ENCODE measurements around the gene PITHD1.
A peak's percentile ranks its signal among the peaks of the same experiment; 100 is the strongest.
"Not testable (repeated sequence)": the region's sequence is repeated elsewhere in the genome, so short reads cannot be mapped to it uniquely, and the experiment has no call there.

PITHD1 gene

GRCh38 chr1:23796466-23797271 is 18.5 kb downstream of the PITHD1 start:
- DNase-seq (ENCODE audit: insufficient read length, low spot score), result no peak
- FAIRE-seq, result no peak
- TF ChIP-seq POLR2A (IDR thresholded peaks at IDR 0.05; ENCODE audit: low read depth, low read length), result no peak
- TF ChIP-seq POU2F2 (IDR thresholded peaks at IDR 0.05; ENCODE audit: low read depth, low read length), result no peak
- no peak; the same call in 1 of the 2 replicates for TF ChIP-seq POLR2AphosphoS5 (IDR thresholded peaks at IDR 0.05; ENCODE audit: low read depth, low read length)
- TF ChIP-seq PAX5 (IDR thresholded peaks at IDR 0.05; ENCODE audit: insufficient read depth, low read length, severe bottlenecking), result no peak
- TF ChIP-seq TAF1 (IDR thresholded peaks at IDR 0.05; ENCODE audit: low read depth, low read length), result no peak
- TF ChIP-seq SPI1 (IDR thresholded peaks at IDR 0.05; ENCODE audit: low read depth, low read length), result no peak

- FAIRE-seq (no peak), DNase-seq (ENCODE audit: insufficient read length, low spot score) (no peak)
- no peak for TF ChIP-seq POU2F2 (IDR thresholded peaks at IDR 0.05; ENCODE audit: low read depth, low read length)
- no peak for TF ChIP-seq TAF1 (IDR thresholded peaks at IDR 0.05; ENCODE audit: low read depth, low read length)
- no peak for TF ChIP-seq SPI1 (IDR thresholded peaks at IDR 0.05; ENCODE audit: low read depth, low read length)
- TF ChIP-seq PAX5 (IDR thresholded peaks at IDR 0.05; ENCODE audit: insufficient read depth, low read length, severe bottlenecking), result no peak
- TF ChIP-seq POLR2AphosphoS5 (IDR thresholded peaks at IDR 0.05; ENCODE audit: low read depth, low read length), result no peak; the same call in 1 of the 2 replicates
- TF ChIP-seq POLR2A (IDR thresholded peaks at IDR 0.05; ENCODE audit: low read depth, low read length), result no peak
These were observed 19.5 kb downstream of the PITHD1 start for GRCh38 chr1:23797478-23798448.

- DNase-seq (ENCODE audit: insufficient read length, low spot score), result no peak
- no peak for FAIRE-seq
These were observed 20.5 kb downstream of the PITHD1 start for GRCh38 chr1:23798662-23799142.

GRCh38 chr1:23799255-23799569 is 21.0 kb downstream of the PITHD1 start:
- TF ChIP-seq SPI1 (IDR thresholded peaks at IDR 0.05; ENCODE audit: low read depth, low read length) (no peak), TAF1 (IDR thresholded peaks at IDR 0.05; ENCODE audit: low read depth, low read length) (no peak), POU2F2 (IDR thresholded peaks at IDR 0.05; ENCODE audit: low read depth, low read length) (no peak), POLR2A (IDR thresholded peaks at IDR 0.05; ENCODE audit: low read depth, low read length) (no peak)
- FAIRE-seq (no peak), DNase-seq (ENCODE audit: insufficient read length, low spot score) (no peak)

More at GRCh38 chr1:23798662-23799142, 20.5 kb downstream of the PITHD1 start:
- no peak for TF ChIP-seq SPI1 (IDR thresholded peaks at IDR 0.05; ENCODE audit: low read depth, low read length)
- no peak for TF ChIP-seq PAX5 (IDR thresholded peaks at IDR 0.05; ENCODE audit: insufficient read depth, low read length, severe bottlenecking)
- no peak for TF ChIP-seq POU2F2 (IDR thresholded peaks at IDR 0.05; ENCODE audit: low read depth, low read length)
- TF ChIP-seq TAF1 (IDR thresholded peaks at IDR 0.05; ENCODE audit: low read depth, low read length), result no peak
- TF ChIP-seq POLR2AphosphoS5 (IDR thresholded peaks at IDR 0.05; ENCODE audit: low read depth, low read length), result no peak
- no peak for TF ChIP-seq POLR2A (IDR thresholded peaks at IDR 0.05; ENCODE audit: low read depth, low read length)

GRCh38 chr1:23799570-23800399 is 21.6 kb downstream of the PITHD1 start:
- FAIRE-seq (peak; percentile 84), DNase-seq (ENCODE audit: insufficient read length, low spot score) (peak; percentile 47)
- TF ChIP-seq TAF1 (IDR thresholded peaks at IDR 0.05; ENCODE audit: low read depth, low read length) (no peak), POLR2A (IDR thresholded peaks at IDR 0.05; ENCODE audit: low read depth, low read length) (peak; percentile 50; the same call in 1 of the 2 replicates)

- TF ChIP-seq PAX5 (IDR thresholded peaks at IDR 0.05; ENCODE audit: insufficient read depth, low read length, severe bottlenecking) (no peak), TAF1 (IDR thresholded peaks at IDR 0.05; ENCODE audit: low read depth, low read length) (peak; percentile 70; the same call in 1 of the 2 replicates), POLR2AphosphoS5 (IDR thresholded peaks at IDR 0.05; ENCODE audit: low read depth, low read length) (peak; percentile 71; the same call in 1 of the 2 replicates), SPI1 (IDR thresholded peaks at IDR 0.05; ENCODE audit: low read depth, low read length) (peak; percentile 80), POU2F2 (IDR thresholded peaks at IDR 0.05; ENCODE audit: low read depth, low read length) (peak; percentile 63; the same call in 1 of the 2 replicates), POLR2A (IDR thresholded peaks at IDR 0.05; ENCODE audit: low read depth, low read length) (peak; percentile 79)
- DNase-seq (ENCODE audit: insufficient read length, low spot score), result peak; percentile 99
- FAIRE-seq, result peak; percentile 99
These were observed 22.5 kb downstream of the PITHD1 start, which contains the start of gene GALE for GRCh38 chr1:23800400-23801337. TSS of gene GALE (minus strand) at chr1:23800754. CDS start at chr1:23799007, 1,747 bp downstream.

- no peak for TF ChIP-seq POLR2AphosphoS5 (IDR thresholded peaks at IDR 0.05; ENCODE audit: low read depth, low read length)
- FAIRE-seq, result peak; percentile 38
- DNase-seq (ENCODE audit: insufficient read length, low spot score), result no peak
These were observed 23.1 kb downstream of the PITHD1 start for GRCh38 chr1:23801338-23801748.

- FAIRE-seq (no peak), DNase-seq (ENCODE audit: insufficient read length, low spot score) (no peak)
- no peak for TF ChIP-seq POLR2A (IDR thresholded peaks at IDR 0.05; ENCODE audit: low read depth, low read length)
- no peak for TF ChIP-seq TAF1 (IDR thresholded peaks at IDR 0.05; ENCODE audit: low read depth, low read length)
- no peak for TF ChIP-seq PAX5 (IDR thresholded peaks at IDR 0.05; ENCODE audit: insufficient read depth, low read length, severe bottlenecking)
- TF ChIP-seq POU2F2 (IDR thresholded peaks at IDR 0.05; ENCODE audit: low read depth, low read length), result no peak
- TF ChIP-seq SPI1 (IDR thresholded peaks at IDR 0.05; ENCODE audit: low read depth, low read length), result no peak
- TF ChIP-seq POLR2AphosphoS5 (IDR thresholded peaks at IDR 0.05; ENCODE audit: low read depth, low read length), result no peak
These were observed 23.7 kb downstream of the PITHD1 start for GRCh38 chr1:23801876-23802275.

GRCh38 chr1:23802809-23803342 is 24.7 kb downstream of the PITHD1 start:
- not testable (repeated sequence) for FAIRE-seq; DNase-seq (ENCODE audit: insufficient read length, low spot score)
